K562 (cell line): ENCODE results near the gene RPP25. TPM values are rescaled to one million over a fixed set of nuclear protein-coding genes. Genes with fewer than 3 reads are reported as not detected.
A peak's percentile ranks its signal among the peaks of the same experiment; 100 is the strongest.

Source experiments
- ELF2 ChIP-seq: fragments of 250-450 bp; sonication (Bioruptor Pico); IDR thresholded peaks from 2 replicates; pipeline ENCODE4 v1.5.0; 2021; ENCODE audit warnings: mild to moderate bottlenecking
- NCOR1 ChIP-seq: fragments of 450-650 bp; IDR thresholded peaks from 2 replicates; pipeline ENCODE4 v1.6.1; 2016; ENCODE audit warnings: mild to moderate bottlenecking, moderate library complexity
- PTBP1 ChIP-seq: fragments of 200-400 bp; formaldehyde crosslinking; IDR thresholded peaks from 2 replicates; pipeline ENCODE4 v1.6.1; 2017; ENCODE audit warnings: low read depth, low read length
- RBFOX2 ChIP-seq: fragments of 200-400 bp; formaldehyde crosslinking; IDR thresholded peaks from 2 replicates; pipeline ENCODE4 v1.6.1; 2017; ENCODE audit warnings: low read depth, mild to moderate bottlenecking, low read length, moderate library complexity
- SIN3A ChIP-seq, 2 experiments: fragments of 150-350 bp in 1 of 2; IDR thresholded peaks; 2 replicates each; pipeline ENCODE4 v1.6.1; 2011 to 2016; ENCODE audit warnings: borderline replicate concordance in 2 of 2, low read depth in 2 of 2, low read length in 2 of 2, mild to moderate bottlenecking in 2 of 2, moderate library complexity in 2 of 2; ENCODE audit not compliant: control insufficient read depth in 1 of 2
- SMAD2 ChIP-seq: fragments of 150-350 bp; IDR thresholded peaks from 2 replicates; pipeline ENCODE4 v1.6.1; 2014; ENCODE audit warnings: low read depth, mild to moderate bottlenecking, low read length
- SMAD4 ChIP-seq: fragments of 250-450 bp; sonication (Bioruptor Pico); conservative IDR thresholded peaks from 2 replicates; pipeline ENCODE4 v1.8.0; 2021; ENCODE audit warnings: inconsistent platforms, mild to moderate bottlenecking, moderate library complexity
- SRF ChIP-seq, 2 experiments: fragments of 250-450, 450-650 bp in 1 of 2; sonication (Bioruptor Pico) in 1 of 2; sonication (generic) in 1 of 2; formaldehyde crosslinking; IDR thresholded peaks; 2 replicates each; pipeline versions ENCODE4 v1.5.0 to v1.5.1; 2020 to 2022; ENCODE audit warnings: mild to moderate bottlenecking in 1 of 2, missing genetic modification reagents in 1 of 2
- TAL1 ChIP-seq: fragments of 450-650 bp; IDR thresholded peaks from 2 replicates; pipeline ENCODE4 v1.6.1; 2016; ENCODE audit warnings: mild to moderate bottlenecking
- TEAD4 ChIP-seq, 2 experiments: sonication (generic) in 1 of 2; formaldehyde crosslinking in 1 of 2; IDR thresholded peaks; 2 replicates each; pipeline versions ENCODE4 v1.6.1 to v1.8.0; 2012 to 2022; ENCODE audit warnings: borderline replicate concordance in 1 of 2, inconsistent platforms in 1 of 2, low read length in 1 of 2, mild to moderate bottlenecking in 1 of 2, missing genetic modification reagents in 1 of 2
- TFAM ChIP-seq: fragments of 250-450 bp; sonication (Bioruptor Pico); conservative IDR thresholded peaks from 2 replicates; pipeline ENCODE4 v1.5.0; 2021; ENCODE audit warnings: mild to moderate bottlenecking, moderate library complexity
- TOE1 ChIP-seq, 2 experiments: fragments of 450-650 bp in 1 of 2; sonication (generic) in 1 of 2; formaldehyde crosslinking in 1 of 2; IDR thresholded peaks; 2 replicates each; pipeline versions ENCODE4 v1.7.1 to v1.8.0; 2016 to 2022; ENCODE audit warnings: borderline replicate concordance in 2 of 2, mild to moderate bottlenecking in 2 of 2, antibody characterized with exemption in 1 of 2, inconsistent platforms in 1 of 2, low read depth in 1 of 2, missing genetic modification reagents in 1 of 2, moderate library complexity in 1 of 2
- ZBTB8A ChIP-seq: fragments of 450-650 bp; IDR thresholded peaks from 2 replicates; pipeline ENCODE4 v1.6.1; 2018; ENCODE audit warnings: mild to moderate bottlenecking, moderate library complexity; ENCODE audit not compliant: partially characterized antibody
- ZNF551 ChIP-seq: fragments of 250-450 bp; sonication (Bioruptor Pico); IDR thresholded peaks from 2 replicates; pipeline ENCODE4 v1.5.0; 2021; ENCODE audit warnings: mild to moderate bottlenecking, moderate library complexity
- polyA plus RNA-seq, 8 experiments: library from polyadenylated mRNA; depleted of rRNA in 4 of 8; stranded (reverse) in 5 of 8; unstranded in 3 of 8; fragments of >200 nt; fragmentation: Nextera tagmentation in 2 of 8; fragmentation: Illumina TruSeq in 1 of 8; extraction: Ambion mirVana in 2 of 8; extraction: Trizol in 1 of 8; gene quantifications; 2 replicates each; pipeline versions ENCODE4 v1.2.1 to v1.2.3, GENCODE V29; 2011 to 2014; ENCODE audit warnings: inconsistent platforms in 1 of 8, missing spikeins in 1 of 8
- total RNA-seq, 7 experiments: library from RNA; depleted of rRNA in 6 of 7; stranded (reverse); fragments of >200 nt in 6 of 7; fragmentation: Illumina TruSeq in 2 of 7; extraction: Trizol in 2 of 7; gene quantifications; 2 replicates each; pipeline versions ENCODE4 v1.2.1 to v1.2.3, GENCODE V29; 2011 to 2021; ENCODE audit warnings: low replicate concordance in 1 of 7
- TF ChIP-seq, protein P1 (sequence below): fragments of 250-450 bp; sonication (Bioruptor Pico); IDR thresholded peaks from 2 replicates; pipeline ENCODE4 v1.8.0; 2022; ENCODE audit warnings: moderate library complexity, mild to moderate bottlenecking, inconsistent platforms
- TF ChIP-seq, protein P2 (sequence below): sonication (generic); formaldehyde crosslinking; IDR thresholded peaks from 2 replicates; pipeline ENCODE4 v1.8.0; 2022; ENCODE audit warnings: missing genetic modification reagents, mild to moderate bottlenecking, borderline replicate concordance
- TF ChIP-seq, protein P3 (sequence below): fragments of 450-650 bp; IDR thresholded peaks from 2 replicates; pipeline ENCODE4 v1.7.0; 2016; ENCODE audit warnings: borderline replicate concordance
- TF ChIP-seq, protein P4 (sequence below): fragments of 250-450 bp; sonication (Bioruptor Pico); IDR thresholded peaks from 2 replicates; pipeline ENCODE4 v1.4.0; 2020; ENCODE audit warnings: mild to moderate bottlenecking
- TF ChIP-seq, protein P5 (sequence below): fragments of 250-450 bp; sonication (Bioruptor Pico); IDR thresholded peaks from 2 replicates; pipeline ENCODE4 v1.8.0; 2021; ENCODE audit warnings: moderate library complexity, mild to moderate bottlenecking, inconsistent platforms

RPP25 gene
- total and polyA plus RNA-seq, 9 of the 15 experiments (the other 6 are each of a cell fraction or from before 2014, with no cell fraction given), result 1.1 to 12.3 (median 5.6) TPM

DNA sequence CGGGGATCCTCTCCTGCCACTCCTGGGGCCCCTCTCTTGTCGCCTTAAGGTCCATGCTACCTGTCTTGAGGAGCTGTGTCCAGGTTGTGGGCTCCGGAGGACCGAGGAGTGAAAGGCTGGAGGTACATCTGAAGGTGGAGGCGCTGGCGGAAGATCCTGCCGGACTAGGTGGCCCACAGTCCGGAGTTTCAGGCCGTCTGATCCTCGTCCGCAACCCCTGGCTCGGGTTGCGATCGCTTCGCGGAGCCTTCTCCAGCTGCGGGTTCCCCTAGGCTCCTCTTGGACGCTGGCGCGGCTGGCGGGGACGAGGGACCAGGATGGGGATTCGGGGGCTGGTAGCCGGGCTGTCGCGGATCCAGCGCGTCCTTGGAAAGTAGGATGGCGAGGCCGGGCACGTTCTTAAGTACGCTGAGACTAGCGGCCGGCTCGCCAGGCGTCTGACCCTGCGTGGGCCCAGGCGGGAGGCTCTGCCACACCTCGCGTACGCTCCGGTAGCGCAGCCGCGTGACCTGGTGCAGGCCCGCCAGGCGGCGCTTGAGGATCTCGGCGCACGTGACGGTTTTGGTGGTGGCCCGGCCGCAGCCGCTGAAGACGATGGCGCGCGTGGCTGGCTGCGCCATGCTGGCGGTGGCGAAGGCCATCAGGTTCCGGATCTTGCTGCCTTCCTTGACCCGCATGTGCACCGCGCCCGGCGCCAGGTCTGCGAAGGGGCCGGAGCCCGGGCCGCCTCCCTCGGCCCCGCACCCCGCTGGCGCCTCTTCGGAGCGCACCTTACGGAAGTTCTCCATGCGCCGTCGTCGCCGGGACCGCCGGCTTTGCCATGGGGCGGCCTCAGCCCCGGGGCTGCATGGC lies 550 bp downstream of the RPP25 start (continued):
- TF ChIP-seq PTBP1 (peak; percentile 75; the same call in 1 of the 2 replicates), SMAD2 (no peak), SRF (CRISPR knock-in tag; IDR thresholded peaks at IDR 0.05) (peak in 1 of 2 experiments; percentile 68; a peak in 2 of 4 replicates), TOE1 (IDR thresholded peaks at IDR 0.05; ENCODE audit: borderline replicate concordance) (peak; percentile 81; the same call in 1 of the 2 replicates), TOE1 (CRISPR knock-in tag; IDR thresholded peaks at IDR 0.05; ENCODE audit: borderline replicate concordance, low read depth) (peak; percentile 99), TFAM (CRISPR knock-in tag) (no peak), SIN3A (IDR thresholded peaks at IDR 0.05; ENCODE audit: borderline replicate concordance in 2 of 2, control insufficient read depth in 1 of 2, low read depth in 2 of 2, low read length in 2 of 2) (no peak), NCOR1 (no peak), TAL1 (no peak), ZBTB8A (no peak), RBFOX2 (peak; percentile 85), ZNF551 (CRISPR knock-in tag) (no peak), TEAD4 (IDR thresholded peaks at IDR 0.05; ENCODE audit: low read length) (peak; percentile 62), TEAD4 (CRISPR knock-in tag; IDR thresholded peaks at IDR 0.05; ENCODE audit: borderline replicate concordance) (peak; percentile 99), ELF2 (CRISPR knock-in tag) (no peak), SMAD4 (CRISPR knock-in tag) (peak; percentile 89)
- TF ChIP-seq, protein P1, sequence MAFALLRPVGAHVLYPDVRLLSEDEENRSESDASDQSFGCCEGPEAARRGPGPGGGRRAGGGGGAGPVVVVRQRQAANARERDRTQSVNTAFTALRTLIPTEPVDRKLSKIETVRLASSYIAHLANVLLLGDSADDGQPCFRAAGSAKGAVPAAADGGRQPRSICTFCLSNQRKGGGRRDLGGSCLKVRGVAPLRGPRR (CRISPR knock-in tag), result no peak
- TF ChIP-seq, protein P2, sequence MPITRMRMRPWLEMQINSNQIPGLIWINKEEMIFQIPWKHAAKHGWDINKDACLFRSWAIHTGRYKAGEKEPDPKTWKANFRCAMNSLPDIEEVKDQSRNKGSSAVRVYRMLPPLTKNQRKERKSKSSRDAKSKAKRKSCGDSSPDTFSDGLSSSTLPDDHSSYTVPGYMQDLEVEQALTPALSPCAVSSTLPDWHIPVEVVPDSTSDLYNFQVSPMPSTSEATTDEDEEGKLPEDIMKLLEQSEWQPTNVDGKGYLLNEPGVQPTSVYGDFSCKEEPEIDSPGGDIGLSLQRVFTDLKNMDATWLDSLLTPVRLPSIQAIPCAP (CRISPR knock-in tag), result peak; percentile 98
- TF ChIP-seq, protein P3, sequence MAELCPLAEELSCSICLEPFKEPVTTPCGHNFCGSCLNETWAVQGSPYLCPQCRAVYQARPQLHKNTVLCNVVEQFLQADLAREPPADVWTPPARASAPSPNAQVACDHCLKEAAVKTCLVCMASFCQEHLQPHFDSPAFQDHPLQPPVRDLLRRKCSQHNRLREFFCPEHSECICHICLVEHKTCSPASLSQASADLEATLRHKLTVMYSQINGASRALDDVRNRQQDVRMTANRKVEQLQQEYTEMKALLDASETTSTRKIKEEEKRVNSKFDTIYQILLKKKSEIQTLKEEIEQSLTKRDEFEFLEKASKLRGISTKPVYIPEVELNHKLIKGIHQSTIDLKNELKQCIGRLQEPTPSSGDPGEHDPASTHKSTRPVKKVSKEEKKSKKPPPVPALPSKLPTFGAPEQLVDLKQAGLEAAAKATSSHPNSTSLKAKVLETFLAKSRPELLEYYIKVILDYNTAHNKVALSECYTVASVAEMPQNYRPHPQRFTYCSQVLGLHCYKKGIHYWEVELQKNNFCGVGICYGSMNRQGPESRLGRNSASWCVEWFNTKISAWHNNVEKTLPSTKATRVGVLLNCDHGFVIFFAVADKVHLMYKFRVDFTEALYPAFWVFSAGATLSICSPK, result no peak
- TF ChIP-seq, protein P4, sequence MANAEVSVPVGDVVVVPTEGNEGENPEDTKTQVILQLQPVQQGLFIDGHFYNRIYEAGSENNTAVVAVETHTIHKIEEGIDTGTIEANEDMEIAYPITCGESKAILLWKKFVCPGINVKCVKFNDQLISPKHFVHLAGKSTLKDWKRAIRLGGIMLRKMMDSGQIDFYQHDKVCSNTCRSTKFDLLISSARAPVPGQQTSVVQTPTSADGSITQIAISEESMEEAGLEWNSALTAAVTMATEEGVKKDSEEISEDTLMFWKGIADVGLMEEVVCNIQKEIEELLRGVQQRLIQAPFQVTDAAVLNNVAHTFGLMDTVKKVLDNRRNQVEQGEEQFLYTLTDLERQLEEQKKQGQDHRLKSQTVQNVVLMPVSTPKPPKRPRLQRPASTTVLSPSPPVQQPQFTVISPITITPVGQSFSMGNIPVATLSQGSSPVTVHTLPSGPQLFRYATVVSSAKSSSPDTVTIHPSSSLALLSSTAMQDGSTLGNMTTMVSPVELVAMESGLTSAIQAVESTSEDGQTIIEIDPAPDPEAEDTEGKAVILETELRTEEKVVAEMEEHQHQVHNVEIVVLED (CRISPR knock-in tag), result 0 out of 2 replicates have a peak, but pooled peaks have one; percentile 42
- TF ChIP-seq, protein P5, sequence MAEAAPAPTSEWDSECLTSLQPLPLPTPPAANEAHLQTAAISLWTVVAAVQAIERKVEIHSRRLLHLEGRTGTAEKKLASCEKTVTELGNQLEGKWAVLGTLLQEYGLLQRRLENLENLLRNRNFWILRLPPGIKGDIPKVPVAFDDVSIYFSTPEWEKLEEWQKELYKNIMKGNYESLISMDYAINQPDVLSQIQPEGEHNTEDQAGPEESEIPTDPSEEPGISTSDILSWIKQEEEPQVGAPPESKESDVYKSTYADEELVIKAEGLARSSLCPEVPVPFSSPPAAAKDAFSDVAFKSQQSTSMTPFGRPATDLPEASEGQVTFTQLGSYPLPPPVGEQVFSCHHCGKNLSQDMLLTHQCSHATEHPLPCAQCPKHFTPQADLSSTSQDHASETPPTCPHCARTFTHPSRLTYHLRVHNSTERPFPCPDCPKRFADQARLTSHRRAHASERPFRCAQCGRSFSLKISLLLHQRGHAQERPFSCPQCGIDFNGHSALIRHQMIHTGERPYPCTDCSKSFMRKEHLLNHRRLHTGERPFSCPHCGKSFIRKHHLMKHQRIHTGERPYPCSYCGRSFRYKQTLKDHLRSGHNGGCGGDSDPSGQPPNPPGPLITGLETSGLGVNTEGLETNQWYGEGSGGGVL, result no peak
